D341Med (cell line): ENCODE results near the gene BRCA2.

Experiments
- DNase-seq: peaks from one replicate; pipeline ENCODE4 v3.0.0; 2012; ENCODE audit warnings: low spot score

BRCA2 gene

GRCh38 chr13:32315238-32316027, at the start of gene BRCA2, which contains the start of gene ZAR1L:
TSS of gene BRCA2 (plus strand) at chr13:32315508. CDS start at chr13:32316461, 953 bp downstream.
TSS of gene ZAR1L (minus strand) at chr13:32315363. CDS start at chr13:32311925, 3,438 bp downstream.
- DNase-seq: peak; percentile 92

DNA sequence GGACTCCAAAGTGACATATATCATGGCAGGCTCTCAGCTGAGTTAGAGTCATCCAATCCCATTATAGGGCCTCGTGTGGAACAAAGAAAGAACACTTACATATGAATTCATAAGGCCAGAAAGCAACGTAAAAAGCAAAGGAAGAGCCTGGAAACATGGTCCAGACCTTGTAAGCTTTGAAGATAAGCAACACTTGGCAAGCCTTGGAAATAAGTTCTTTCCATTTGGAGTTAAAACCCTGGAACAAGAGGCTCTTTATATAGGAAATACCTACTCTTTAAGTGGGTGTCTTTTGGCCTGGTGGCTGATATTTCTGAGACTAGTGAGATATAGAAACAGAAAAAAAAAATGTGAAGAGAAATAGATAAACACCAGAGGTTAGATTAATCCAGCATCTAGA, 49.6 kb upstream of the BRCA2 start:
- DNase-seq: no peak

DNA sequence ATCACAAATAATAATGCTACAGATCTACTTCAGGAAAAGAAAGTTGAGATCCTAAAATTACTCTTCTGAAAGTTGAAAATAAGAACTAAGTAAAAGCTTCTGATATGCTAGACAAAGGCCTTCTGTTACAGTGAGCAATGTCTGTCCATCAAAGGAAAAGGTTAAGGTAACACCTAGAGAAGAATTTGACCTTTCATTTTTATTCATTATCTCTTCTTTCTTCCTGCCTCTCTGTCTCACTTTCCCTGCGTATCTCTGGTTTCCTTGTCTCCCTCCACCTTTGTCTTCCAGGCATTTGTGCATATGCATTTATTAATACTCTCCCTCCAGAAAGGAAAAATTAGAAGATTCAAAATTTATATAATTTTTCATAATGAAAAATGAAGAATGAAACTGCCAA, 49.2 kb upstream of the BRCA2 start:
- DNase-seq: no peak

- no peak for DNase-seq
These were observed 47.4 kb upstream of the BRCA2 start for GRCh38 chr13:32267836-32268439.

DNA sequence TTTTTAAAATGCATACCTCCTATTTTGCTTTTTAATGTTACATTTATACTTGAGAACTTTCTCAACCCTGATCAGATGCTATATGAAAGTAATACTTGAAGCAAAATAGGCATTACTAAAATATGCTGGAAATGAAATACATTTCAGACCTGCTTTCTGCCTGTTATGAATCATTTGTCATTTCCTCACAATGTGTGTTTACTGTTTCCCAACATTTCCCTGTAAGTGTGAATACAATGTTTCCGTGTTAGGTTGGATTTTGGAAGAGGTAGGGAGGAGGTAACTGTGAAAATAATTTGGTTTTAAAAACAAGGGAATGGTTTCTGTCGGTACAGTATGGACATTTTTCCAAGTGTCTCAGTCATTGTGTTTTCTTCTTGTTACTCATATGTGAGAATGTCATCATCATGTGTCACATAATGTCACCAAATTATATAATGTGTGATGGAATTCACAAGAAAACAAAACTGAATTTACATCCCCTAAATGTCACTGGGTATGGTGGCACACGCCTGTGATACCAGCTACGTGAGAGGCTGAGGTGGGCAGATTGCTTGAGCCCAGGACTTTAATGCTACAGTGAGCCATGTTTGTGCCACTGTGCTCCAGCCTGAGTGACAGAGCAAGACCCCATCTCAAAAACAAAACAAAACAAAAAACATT, 43.2 kb upstream of the BRCA2 start:
- DNase-seq: no peak

- no peak for DNase-seq
These were observed 37.5 kb upstream of the BRCA2 start for GRCh38 chr13:32277839-32278238.

GRCh38 chr13:32278426-32278825, 36.9 kb upstream of the BRCA2 start:
- no peak for DNase-seq

- no peak for DNase-seq
These were observed 34.2 kb upstream of the BRCA2 start for GRCh38 chr13:32281096-32281495.

GRCh38 chr13:32282096-32282711, 33.1 kb upstream of the BRCA2 start:
- DNase-seq: no peak

GRCh38 chr13:32284927-32285632, 30.2 kb upstream of the BRCA2 start:
- no peak for DNase-seq

GRCh38 chr13:32285633-32285965, 29.7 kb upstream of the BRCA2 start:
- DNase-seq: no peak

DNA sequence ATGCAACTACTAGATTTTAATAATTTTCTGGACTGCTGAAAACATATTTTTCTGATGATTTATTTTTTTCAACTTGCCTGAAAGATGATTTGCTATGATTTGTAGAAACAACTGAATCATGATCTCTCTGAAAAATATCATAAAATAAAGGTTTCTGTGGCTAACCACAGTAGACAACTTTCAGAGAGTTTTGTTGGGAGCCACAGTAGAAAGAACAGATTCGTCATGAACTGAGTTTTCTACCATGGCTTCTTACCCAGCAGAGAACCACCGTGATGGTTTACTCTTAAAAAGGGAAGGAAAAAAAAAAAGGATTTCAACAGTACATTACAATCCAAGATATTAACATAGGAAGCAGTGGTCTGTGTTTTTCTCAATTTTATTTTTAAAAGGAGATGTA, 18.1 kb upstream of the BRCA2 start:
- DNase-seq: no peak

- DNase-seq: no peak
These were observed 16.6 kb upstream of the BRCA2 start for GRCh38 chr13:32298695-32299094.

DNA sequence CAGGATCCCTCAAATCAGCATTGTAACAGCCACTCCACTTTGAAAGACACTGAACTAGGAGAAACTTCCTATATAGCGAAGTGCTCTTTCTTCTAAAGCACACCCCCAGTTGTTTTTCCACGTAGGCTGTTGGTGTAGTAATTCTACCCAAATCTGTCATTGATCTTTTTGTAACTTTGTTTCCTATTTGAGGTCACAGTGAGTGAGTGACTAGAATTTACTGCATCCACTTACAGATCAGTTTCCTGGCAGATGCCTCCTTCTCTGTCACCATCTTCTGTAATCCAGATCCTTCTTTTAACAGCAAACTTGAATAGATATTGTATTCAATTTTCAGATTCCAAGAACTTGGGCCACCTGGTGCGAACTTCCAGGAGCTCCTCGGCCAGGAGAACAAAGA, 15.4 kb upstream of the BRCA2 start:
- no peak for DNase-seq

DNA sequence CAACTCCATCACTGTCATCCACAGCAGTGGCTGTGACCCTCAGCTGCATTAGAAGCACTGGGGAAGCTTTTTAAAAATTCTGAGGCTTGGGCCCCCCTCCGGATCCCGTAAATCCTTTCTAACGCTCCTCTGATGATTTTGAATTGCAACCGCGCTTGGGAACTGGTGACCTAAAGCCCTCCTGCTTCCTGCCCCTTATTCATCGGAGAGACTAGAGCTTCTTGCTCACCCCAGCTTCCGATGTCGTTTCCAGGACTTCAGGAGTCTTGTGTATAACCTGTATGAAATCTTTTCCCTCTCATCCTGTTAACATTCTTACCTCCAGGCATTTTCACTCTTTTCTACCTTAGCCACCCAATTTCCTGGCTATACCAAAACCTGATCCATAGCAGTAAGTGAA, 14.9 kb upstream of the BRCA2 start:
- DNase-seq: no peak

GRCh38 chr13:32300920-32301319, 14.4 kb upstream of the BRCA2 start:
- DNase-seq: no peak

DNA sequence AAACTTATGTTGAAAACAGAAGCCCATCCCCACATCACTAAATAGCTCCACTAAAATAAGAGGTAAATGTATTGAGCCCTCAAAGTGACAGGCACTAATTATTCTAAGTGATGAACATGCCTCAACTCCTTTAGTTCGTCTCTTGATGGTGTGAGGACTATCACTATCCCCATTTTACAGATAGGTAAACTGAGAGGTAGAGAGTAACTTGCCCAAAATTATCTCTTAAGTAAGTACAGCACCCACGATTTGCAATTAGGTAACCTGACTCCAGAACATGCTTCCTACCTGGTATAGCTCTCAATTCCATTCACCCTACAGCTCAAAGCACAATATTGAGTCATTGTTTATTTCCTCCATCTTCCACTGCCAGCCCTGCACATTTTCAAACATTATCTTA, 12.8 kb upstream of the BRCA2 start:
- no peak for DNase-seq

GRCh38 chr13:32305646-32306045, 9.7 kb upstream of the BRCA2 start:
- DNase-seq: no peak

GRCh38 chr13:32309312-32310133, 5.8 kb upstream of the BRCA2 start:
- no peak for DNase-seq

DNA sequence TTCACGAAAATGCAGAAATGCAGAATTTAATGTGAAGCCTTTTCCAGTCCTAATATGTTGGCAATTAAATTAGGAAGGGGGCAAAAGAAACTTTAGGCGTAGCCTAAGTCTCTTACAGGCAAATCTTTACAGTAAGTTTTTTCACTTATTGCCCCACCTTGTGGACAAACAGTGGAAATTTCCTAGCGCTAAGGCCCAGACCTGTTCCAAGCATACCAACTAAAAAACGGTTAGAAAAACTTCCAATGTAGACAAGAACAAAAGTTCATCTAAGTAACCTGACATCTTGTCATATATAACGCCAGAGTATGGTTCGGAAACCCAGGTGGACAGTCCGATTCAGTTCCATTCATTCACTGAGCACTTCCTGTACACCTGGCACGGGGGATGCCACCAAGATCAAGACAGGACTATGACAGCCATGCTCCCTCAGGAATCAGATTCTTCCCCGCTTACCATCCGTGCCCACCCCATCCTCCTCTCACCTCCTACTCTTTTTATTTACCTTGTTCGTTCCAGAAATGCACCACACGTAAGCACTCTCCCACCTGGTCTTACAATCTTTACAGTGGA, 5.1 kb upstream of the BRCA2 start:
- DNase-seq: peak; percentile 47
